ENCODE results near the gene TBC1D3E.
"Not testable (repeated sequence)": the region's sequence is repeated elsewhere in the genome, so short reads cannot be mapped to it uniquely, and the experiment has no call there.

Gene TBC1D3E

DNA sequence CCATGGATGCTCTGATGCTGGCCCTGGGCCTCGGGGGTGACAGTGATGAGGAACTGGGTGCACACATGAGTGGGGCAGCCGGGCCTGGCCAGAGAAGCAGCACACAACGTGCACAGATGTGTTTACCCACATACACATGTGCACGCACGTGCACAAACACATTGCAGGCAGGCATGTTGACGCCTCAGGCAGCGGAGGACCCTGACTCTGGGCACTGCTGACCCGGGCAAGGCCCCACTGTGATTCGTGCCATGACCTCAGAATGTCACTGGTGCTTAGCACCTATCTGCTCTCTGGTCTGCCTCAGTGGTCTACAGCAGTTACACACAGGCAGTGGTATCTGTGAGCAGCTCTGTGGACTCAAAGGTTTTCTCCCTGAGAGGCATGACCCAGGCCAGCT, at the start of gene TBC1D3E:
TBC1D3E (plus strand) TSS at position 301 of the 400 bp plus-strand sequence. CDS start 1,545 bp downstream, outside the sequence.
- not testable (repeated sequence) for DNase-seq

DNA sequence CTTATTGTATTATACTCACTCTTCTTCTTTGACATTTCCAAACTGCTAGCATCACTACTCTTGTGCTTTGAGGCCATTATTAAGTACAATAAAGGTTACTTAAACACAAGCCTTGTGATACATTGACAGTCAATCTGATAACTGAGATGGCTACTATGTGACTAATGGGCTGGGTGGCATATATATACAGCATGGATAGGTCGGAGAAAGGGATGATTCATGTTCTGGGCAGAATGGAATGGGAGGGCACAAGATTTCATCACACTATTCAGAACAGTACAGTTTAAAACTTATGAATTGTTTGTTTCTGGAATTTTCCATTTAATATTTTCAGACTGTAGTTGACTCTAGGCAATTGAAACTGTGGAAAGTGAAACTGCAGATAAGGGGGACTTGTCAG, 40.4 kb upstream of the TBC1D3E start:
- DNase-seq, result not testable (repeated sequence)

DNA sequence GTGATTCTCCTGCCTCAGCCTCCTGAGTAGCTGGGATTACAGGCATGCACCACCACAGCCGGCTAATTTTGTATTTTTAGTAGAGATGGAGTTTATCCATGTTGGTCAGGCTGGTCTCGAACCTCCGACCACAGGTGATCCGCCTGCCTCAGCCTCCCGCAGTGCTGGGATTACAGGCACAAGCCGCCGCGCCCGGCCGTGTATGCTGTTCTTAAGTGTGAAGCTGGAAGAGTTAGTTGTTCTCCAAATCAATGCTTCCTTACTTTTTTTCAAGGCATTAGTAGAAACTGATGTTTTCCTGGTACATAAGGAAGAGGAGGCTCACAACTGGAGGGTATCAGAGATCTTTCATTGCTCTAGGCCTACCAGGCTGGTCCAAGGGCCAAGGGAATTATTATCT, 39.6 kb upstream of the TBC1D3E start:
- not testable (repeated sequence) for DNase-seq

DNA sequence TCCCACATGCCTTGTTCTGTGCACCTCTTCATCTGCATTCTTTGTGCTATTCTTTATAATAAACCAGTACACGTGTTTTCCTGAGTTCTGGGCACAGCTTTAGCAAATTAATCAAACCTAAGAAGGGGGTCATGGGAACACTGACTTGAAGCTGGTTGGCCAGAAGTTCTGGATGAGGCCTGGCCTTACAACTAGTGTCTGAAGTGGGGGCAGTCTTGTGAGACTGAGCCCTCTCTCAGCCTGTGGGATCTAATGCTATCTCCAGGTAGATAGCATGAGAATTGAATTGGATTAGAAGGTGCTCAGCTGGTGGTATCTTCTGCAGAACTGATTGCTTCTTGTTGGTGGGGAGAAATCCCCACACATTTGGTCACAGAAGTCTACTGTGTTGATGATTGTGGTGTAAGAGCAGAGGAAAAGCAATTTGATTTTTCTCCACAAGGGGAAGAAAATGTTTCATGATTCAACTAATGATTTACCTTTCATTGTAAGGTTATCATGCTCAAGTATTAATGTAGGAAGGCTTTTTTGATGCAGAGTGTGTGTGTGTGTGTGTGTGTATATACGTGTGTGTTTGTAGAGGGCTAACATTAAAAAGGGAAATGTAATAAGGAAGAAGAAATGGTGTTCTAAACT, 33.6 kb upstream of the TBC1D3E start:
- DNase-seq, result not testable (repeated sequence)

DNA sequence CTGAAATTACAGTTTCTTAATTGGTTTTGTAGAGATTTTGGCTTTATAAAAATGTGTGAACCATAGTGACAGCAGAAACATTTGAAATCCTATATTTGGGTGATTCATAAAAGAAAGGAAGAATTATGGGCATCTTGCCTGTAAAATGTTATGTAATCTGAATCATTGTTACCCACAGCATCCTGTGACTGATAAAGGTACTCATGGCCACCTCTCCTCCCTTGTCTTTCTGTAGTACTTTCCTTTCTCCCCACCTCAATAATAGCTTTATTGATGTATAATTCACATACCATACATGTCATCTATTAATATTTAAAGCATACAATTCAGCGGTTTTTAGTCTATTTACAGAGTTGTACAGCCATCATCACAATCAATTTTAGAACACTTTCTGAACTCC, 28.5 kb upstream of the TBC1D3E start:
- not testable (repeated sequence) for DNase-seq

DNA sequence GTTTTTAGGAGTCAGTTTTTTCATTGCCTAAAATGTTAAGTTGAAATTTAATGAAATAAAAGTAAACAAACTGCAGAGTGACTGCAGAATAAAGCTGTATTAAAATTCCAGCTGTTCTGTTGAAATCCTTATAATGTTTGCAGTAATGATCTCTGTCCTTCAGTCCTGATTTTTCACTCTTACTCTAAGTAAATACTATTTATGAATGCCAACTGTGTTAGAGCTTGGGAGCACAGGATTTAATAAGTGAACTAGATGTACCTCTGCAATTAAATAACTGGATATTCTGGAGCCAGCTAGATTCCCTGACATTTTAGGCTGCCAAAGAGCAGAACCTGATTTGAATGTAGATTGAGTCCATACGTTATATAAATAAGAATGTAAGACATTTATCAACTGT, 7.9 kb upstream of the TBC1D3E start:
- DNase-seq, result not testable (repeated sequence)

DNA sequence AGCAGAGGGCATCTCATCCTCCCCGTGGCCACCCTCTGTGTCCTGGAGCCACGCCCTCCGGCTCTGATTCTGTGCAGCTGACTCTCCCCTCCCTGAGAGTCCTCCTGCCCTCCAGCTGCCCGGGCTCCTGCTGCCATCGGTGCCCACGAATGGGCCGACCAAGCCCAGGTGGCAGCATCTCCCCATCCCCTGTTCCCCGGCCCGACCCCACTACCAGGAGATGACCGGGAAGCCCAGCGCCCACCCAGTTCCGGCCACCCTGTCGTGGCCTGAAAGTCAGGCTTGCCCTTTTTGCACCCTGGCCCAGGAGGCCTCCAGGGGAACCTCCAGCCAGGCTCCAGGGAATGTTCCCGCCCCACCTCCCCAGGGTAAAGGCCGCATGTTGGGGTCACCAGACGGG, 7.1 kb downstream of the TBC1D3E start:
- not testable (repeated sequence) for DNase-seq
